Karpas-422 (cell line): ENCODE data around the gene SYT1. TPM values are rescaled to one million over a fixed set of nuclear protein-coding genes. Genes with fewer than 3 reads are reported as not detected.

ENCODE experiments used
- DNase-seq: peaks from one replicate; pipeline ENCODE4 v3.0.0-alpha.2; 2015
- H2AFZ ChIP-seq: fragments of 200-600 bp; sonication (generic); 2 replicates; pipeline ENCODE4 v1.6.1; 2014; ENCODE audit warnings: antibody characterized with exemption, low read length, mixed read lengths
- H3K27ac ChIP-seq: fragments of 200-600 bp; sonication (generic); 2 replicates; pipeline ENCODE4 v1.5.1; 2014; ENCODE audit warnings: mild to moderate bottlenecking, low read length, moderate library complexity
- H3K27me3 ChIP-seq: fragments of 200-600 bp; sonication (generic); 2 replicates; pipeline ENCODE4 v1.6.1; 2014; ENCODE audit warnings: low read length, mixed read lengths
- H3K36me3 ChIP-seq: fragments of 200-600 bp; sonication (generic); 2 replicates; pipeline ENCODE4 v1.6.1; 2014; ENCODE audit warnings: low read length, mixed read lengths; ENCODE audit not compliant: insufficient read depth
- H3K4me1 ChIP-seq: fragments of 200-600 bp; sonication (generic); 2 replicates; pipeline ENCODE4 v1.6.1; 2014; ENCODE audit warnings: mild to moderate bottlenecking, low read length, mixed read lengths
- H3K4me2 ChIP-seq: fragments of 200-600 bp; sonication (generic); 2 replicates; pipeline ENCODE4 v1.6.1; 2014; ENCODE audit warnings: low read length, low read depth, mild to moderate bottlenecking; ENCODE audit not compliant: poor library complexity, severe bottlenecking
- H3K4me3 ChIP-seq: fragments of 200-600 bp; sonication (generic); 2 replicates; pipeline ENCODE4 v1.5.1; 2014; ENCODE audit warnings: mild to moderate bottlenecking, antibody characterized with exemption, low read length, mixed read lengths
- H3K79me2 ChIP-seq: fragments of 200-600 bp; sonication (generic); 2 replicates; pipeline ENCODE4 v1.6.1; 2014; ENCODE audit warnings: mild to moderate bottlenecking, low read length, mixed read lengths
- H3K9ac ChIP-seq: fragments of 200-600 bp; sonication (generic); 2 replicates; pipeline ENCODE4 v1.6.0; 2014; ENCODE audit warnings: low read length
- H3K9me2 ChIP-seq: fragments of 200-600 bp; sonication (generic), shearing (Covaris generic); replicated peaks from 2 replicates; pipeline ENCODE4 v1.6.0; 2014; ENCODE audit warnings: mild to moderate bottlenecking, low read length, moderate library complexity; ENCODE audit not compliant: insufficient read depth
- H3K9me3 ChIP-seq: fragments of 300-700, 200-600 bp; sonication (generic); 2 replicates; pipeline ENCODE4 v1.6.1; 2014; ENCODE audit warnings: low read length, mixed read lengths
- H4K20me1 ChIP-seq: fragments of 200-600 bp; sonication (generic); 2 replicates; pipeline ENCODE4 v1.6.1; 2014; ENCODE audit warnings: mild to moderate bottlenecking, antibody characterized with exemption, low read length, low read depth; ENCODE audit not compliant: insufficient read depth
- total RNA-seq: library from RNA; depleted of rRNA; stranded (reverse); fragments of >200 nt; shearing (Covaris generic); gene quantifications from 2 replicates; pipeline ENCODE4 v1.2.3, GENCODE V29; 2014; ENCODE audit warnings: low replicate concordance

The SYT1 gene
- total RNA-seq, 1 experiment from 2014 or later: not detected

GRCh38 chr12:79056775-79057174 lies 192.2 kb downstream of the SYT1 start:
- no peak overlapping the region for H2AFZ ChIP-seq

GRCh38 chr12:79057540-79057939 lies 193.0 kb downstream of the SYT1 start:
- no peak overlapping the region for H2AFZ ChIP-seq
- H4K20me1 ChIP-seq: no peaks in the 10 kb centered on the region
- no peaks in the 10 kb centered on the region for H3K27me3 ChIP-seq
- H3K9me2 ChIP-seq: no peaks in the 10 kb centered on the region
- DNase-seq: no peak
- no peaks in the 10 kb centered on the region for H3K79me2 ChIP-seq
- no peak overlapping the region for H3K4me2 ChIP-seq
- no peak overlapping the region for H3K27ac ChIP-seq
- no peak overlapping the region for H3K4me3 ChIP-seq
- no peaks in the 10 kb centered on the region for H3K4me1 ChIP-seq
- H3K9me3 ChIP-seq: no peaks in the 10 kb centered on the region
- no peak overlapping the region for H3K9ac ChIP-seq
- H3K36me3 ChIP-seq: no peaks in the 10 kb centered on the region

More at GRCh38 chr12:79056775-79057174, 192.2 kb downstream of the SYT1 start:
- Histone ChIP-seq H3K9me3 (no peaks in the 10 kb centered on the region), H4K20me1 (no peaks in the 10 kb centered on the region), H3K27ac (no peak overlapping the region), H3K27me3 (no peaks in the 10 kb centered on the region), H3K4me3 (no peak overlapping the region), H3K4me2 (no peak overlapping the region), H3K79me2 (no peaks in the 10 kb centered on the region), H3K4me1 (no peaks in the 10 kb centered on the region), H3K9me2 (no peaks in the 10 kb centered on the region), H3K9ac (no peak overlapping the region), H3K36me3 (no peaks in the 10 kb centered on the region)
- DNase-seq: no peak

GRCh38 chr12:79058342-79058741 lies 193.8 kb downstream of the SYT1 start:
- H3K9ac ChIP-seq: no peak overlapping the region

GRCh38 chr12:79059557-79059956 lies 195.0 kb downstream of the SYT1 start:
- Histone ChIP-seq H3K9me3 (no peaks in the 10 kb centered on the region), H4K20me1 (no peaks in the 10 kb centered on the region), H3K4me2 (no peak overlapping the region), H2AFZ (no peak overlapping the region), H3K4me1 (no peaks in the 10 kb centered on the region), H3K27me3 (no peaks in the 10 kb centered on the region), H3K27ac (no peak overlapping the region), H3K9me2 (no peaks in the 10 kb centered on the region), H3K4me3 (no peak overlapping the region), H3K79me2 (no peaks in the 10 kb centered on the region), H3K36me3 (no peaks in the 10 kb centered on the region), H3K9ac (no peak overlapping the region)
- DNase-seq: no peak

More at GRCh38 chr12:79058342-79058741, 193.8 kb downstream of the SYT1 start:
- no peaks in the 10 kb centered on the region for H3K4me1 ChIP-seq
- no peak overlapping the region for H3K4me2 ChIP-seq
- DNase-seq: no peak
- no peaks in the 10 kb centered on the region for H3K79me2 ChIP-seq
- H3K27ac ChIP-seq: no peak overlapping the region
- no peaks in the 10 kb centered on the region for H3K9me2 ChIP-seq
- H2AFZ ChIP-seq: no peak overlapping the region
- no peaks in the 10 kb centered on the region for H4K20me1 ChIP-seq
- no peaks in the 10 kb centered on the region for H3K36me3 ChIP-seq
- H3K27me3 ChIP-seq: no peaks in the 10 kb centered on the region
- H3K4me3 ChIP-seq: no peak overlapping the region
- H3K9me3 ChIP-seq: no peaks in the 10 kb centered on the region

GRCh38 chr12:79063258-79063657 lies 198.7 kb downstream of the SYT1 start:
- Histone ChIP-seq H3K79me2 (no peaks in the 10 kb centered on the region), H3K9me3 (no peaks in the 10 kb centered on the region), H3K4me2 (no peak overlapping the region), H3K9me2 (no peaks in the 10 kb centered on the region), H3K4me3 (no peak overlapping the region), H3K4me1 (no peaks in the 10 kb centered on the region), H4K20me1 (no peaks in the 10 kb centered on the region), H3K27ac (no peak overlapping the region), H3K27me3 (no peaks in the 10 kb centered on the region), H3K36me3 (no peaks in the 10 kb centered on the region), H2AFZ (no peak overlapping the region), H3K9ac (no peak overlapping the region)
- DNase-seq: no peak

GRCh38 chr12:79067977-79068376 lies 203.4 kb downstream of the SYT1 start:
- H3K9me3 ChIP-seq: no peaks in the 10 kb centered on the region
- no peak overlapping the region for H3K27ac ChIP-seq
- no peaks in the 10 kb centered on the region for H3K79me2 ChIP-seq
- H3K9ac ChIP-seq: no peak overlapping the region
- H2AFZ ChIP-seq: no peak overlapping the region
- H3K36me3 ChIP-seq: no peaks in the 10 kb centered on the region
- H3K27me3 ChIP-seq: no peaks in the 10 kb centered on the region
- H3K9me2 ChIP-seq: no peaks in the 10 kb centered on the region
- H4K20me1 ChIP-seq: no peaks in the 10 kb centered on the region
- H3K4me1 ChIP-seq: no peaks in the 10 kb centered on the region
- H3K4me3 ChIP-seq: no peak overlapping the region
- DNase-seq: no peak
- no peak overlapping the region for H3K4me2 ChIP-seq

- H2AFZ ChIP-seq: no peak overlapping the region
- no peaks in the 10 kb centered on the region for H3K36me3 ChIP-seq
- H3K4me1 ChIP-seq: no peaks in the 10 kb centered on the region
- DNase-seq: no peak
- no peak overlapping the region for H3K4me3 ChIP-seq
- H3K27me3 ChIP-seq: no peaks in the 10 kb centered on the region
- no peak overlapping the region for H3K4me2 ChIP-seq
- no peaks in the 10 kb centered on the region for H3K79me2 ChIP-seq
- no peak overlapping the region for H3K9ac ChIP-seq
- no peak overlapping the region for H3K27ac ChIP-seq
- H4K20me1 ChIP-seq: no peaks in the 10 kb centered on the region
- H3K9me2 ChIP-seq: no peaks in the 10 kb centered on the region
- H3K9me3 ChIP-seq: no peaks in the 10 kb centered on the region
Measured at GRCh38 chr12:79069009-79069408, 204.4 kb downstream of the SYT1 start.

- Histone ChIP-seq H3K27me3 (no peaks in the 10 kb centered on the region), H4K20me1 (no peaks in the 10 kb centered on the region), H3K4me3 (no peak overlapping the region), H3K4me1 (no peaks in the 10 kb centered on the region), H3K36me3 (no peaks in the 10 kb centered on the region), H3K27ac (no peak overlapping the region), H3K9ac (no peak overlapping the region), H3K9me2 (no peaks in the 10 kb centered on the region), H2AFZ (no peak overlapping the region), H3K79me2 (no peaks in the 10 kb centered on the region), H3K4me2 (no peak overlapping the region), H3K9me3 (no peaks in the 10 kb centered on the region)
- DNase-seq: no peak
Measured at GRCh38 chr12:79071498-79071897, 206.9 kb downstream of the SYT1 start.

- Histone ChIP-seq H3K36me3 (no peaks in the 10 kb centered on the region), H3K9ac (no peak overlapping the region), H3K79me2 (no peaks in the 10 kb centered on the region), H3K4me2 (no peak overlapping the region), H3K27me3 (no peaks in the 10 kb centered on the region), H4K20me1 (no peaks in the 10 kb centered on the region), H3K9me2 (no peaks in the 10 kb centered on the region), H3K9me3 (no peaks in the 10 kb centered on the region), H3K27ac (no peak overlapping the region), H3K4me3 (no peak overlapping the region), H2AFZ (no peak overlapping the region), H3K4me1 (no peaks in the 10 kb centered on the region)
- DNase-seq: no peak
Measured at GRCh38 chr12:79073506-79073905, 208.9 kb downstream of the SYT1 start.
